Endometrial microvascular endothelial cells (primary cell): ENCODE results near the gene MYLK. TPM values are rescaled to one million over a fixed set of nuclear protein-coding genes. Genes with fewer than 3 reads are reported as not detected.

Experiments
- in situ Hi-C: cut with HindIII; loops from 2 replicates; pipeline ENCODE4 v1.10.0; 2017; ENCODE audit warnings: low sequenced_read_pairs, low pct_unique_long_range_greater_than_20kb; ENCODE audit errors: inconsistent ontology term
- total RNA-seq: library from RNA; depleted of rRNA; stranded (reverse); fragments of >200 nt; gene quantifications from one replicate; pipeline ENCODE4 v1.2.3, GENCODE V29; 2015; ENCODE audit errors: inconsistent ontology term

The MYLK gene
- total RNA-seq, 1 donor from 2014 or later: 18.0 TPM

- in situ Hi-C loops: no loop called here
These were observed 102.4 kb downstream of the MYLK start for GRCh38 chr3:123781571-123782275.

DNA sequence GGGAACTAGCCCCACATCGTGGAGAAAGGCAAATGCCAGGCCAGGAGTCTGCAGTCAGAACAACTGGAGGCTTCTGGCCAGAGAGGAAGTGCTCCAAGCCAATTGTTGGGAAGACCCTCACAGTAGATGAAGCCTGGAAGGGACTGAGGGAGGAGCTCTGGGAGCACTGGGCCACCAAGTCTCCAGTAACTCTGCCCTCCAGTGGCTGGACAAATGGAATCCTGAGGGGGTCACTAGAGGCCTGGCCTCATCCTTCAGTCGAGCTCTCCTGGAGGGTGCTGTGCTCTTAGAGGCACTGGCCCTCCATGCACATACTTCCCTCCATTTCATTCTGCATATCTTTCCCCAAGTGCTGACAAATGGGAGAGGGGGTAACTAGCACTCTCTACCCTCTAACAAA, 103.0 kb downstream of the MYLK start:
- in situ Hi-C loops: no loop called here

DNA sequence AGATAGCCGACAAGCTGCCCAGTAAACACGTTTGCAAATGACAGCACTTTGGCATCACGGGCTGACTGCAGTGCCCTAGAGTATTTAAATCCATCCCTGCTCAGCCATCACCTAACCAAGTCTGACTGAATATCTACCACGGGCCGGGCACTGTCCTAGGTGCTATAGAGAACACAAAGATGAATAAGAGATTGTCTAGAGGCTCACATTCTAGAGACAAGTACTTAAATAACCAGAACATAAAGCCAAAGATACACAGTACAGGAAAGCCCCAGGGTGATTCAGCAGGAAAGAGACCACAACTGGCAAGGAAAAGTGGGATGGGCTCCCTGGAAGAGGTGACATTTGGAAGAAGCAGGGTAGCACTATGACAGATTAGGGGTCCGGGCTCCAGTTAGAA, 103.5 kb downstream of the MYLK start:
- in situ Hi-C loops: no loop called here

GRCh38 chr3:123779655-123780231, 104.4 kb downstream of the MYLK start:
- in situ Hi-C loops: no loop called here

DNA sequence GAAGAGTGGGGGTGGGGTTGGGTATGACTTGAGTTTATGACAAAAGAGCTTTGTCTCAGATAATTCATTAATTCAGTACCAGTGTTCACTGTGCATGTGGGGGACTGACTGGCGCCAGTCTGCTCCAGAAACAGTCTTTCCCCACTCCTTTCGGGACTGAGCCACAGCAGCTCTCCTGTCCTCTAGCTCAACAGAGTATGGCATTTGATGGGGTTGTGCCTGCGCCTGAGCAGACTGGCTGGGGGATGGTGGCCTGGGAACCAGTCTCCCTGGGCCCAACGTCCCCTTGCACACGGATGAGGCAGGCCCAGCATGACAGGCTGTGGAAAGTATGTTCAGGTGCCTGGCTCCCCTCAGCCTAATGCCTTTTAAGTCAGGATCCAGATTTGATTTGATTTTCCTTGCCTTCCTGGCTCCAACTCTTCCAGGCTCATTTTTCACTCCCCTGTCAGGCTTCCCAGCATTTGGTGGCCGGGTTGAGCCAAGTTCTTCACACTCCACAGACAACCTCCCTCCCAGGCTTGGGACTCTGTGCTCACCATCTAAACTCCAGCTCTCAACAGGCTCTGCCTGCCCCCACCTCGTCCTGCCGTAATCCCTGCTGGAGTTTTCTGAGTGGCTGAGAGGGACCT, 105.0 kb downstream of the MYLK start:
- in situ Hi-C loops: no loop called here

DNA sequence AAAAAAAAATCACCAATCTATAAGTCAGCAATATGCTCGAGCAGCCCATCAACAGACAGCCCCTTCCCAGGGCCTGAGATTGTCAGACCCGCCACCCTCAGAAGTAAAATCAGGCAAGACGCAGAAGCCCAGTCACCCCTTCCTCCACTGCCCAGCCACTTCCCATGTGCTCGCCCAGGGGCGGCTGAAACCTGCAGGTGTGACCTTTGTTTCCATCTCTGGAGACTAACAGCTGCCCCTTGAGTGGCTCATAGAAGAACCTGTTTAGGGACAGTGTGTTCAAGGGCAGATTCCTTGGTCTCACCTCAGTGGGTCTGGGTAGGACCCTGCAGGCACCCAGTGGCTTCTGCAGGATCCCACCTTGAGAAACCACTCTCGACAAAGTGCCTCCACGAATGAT, 105.6 kb downstream of the MYLK start:
- in situ Hi-C loops: no loop called here

DNA sequence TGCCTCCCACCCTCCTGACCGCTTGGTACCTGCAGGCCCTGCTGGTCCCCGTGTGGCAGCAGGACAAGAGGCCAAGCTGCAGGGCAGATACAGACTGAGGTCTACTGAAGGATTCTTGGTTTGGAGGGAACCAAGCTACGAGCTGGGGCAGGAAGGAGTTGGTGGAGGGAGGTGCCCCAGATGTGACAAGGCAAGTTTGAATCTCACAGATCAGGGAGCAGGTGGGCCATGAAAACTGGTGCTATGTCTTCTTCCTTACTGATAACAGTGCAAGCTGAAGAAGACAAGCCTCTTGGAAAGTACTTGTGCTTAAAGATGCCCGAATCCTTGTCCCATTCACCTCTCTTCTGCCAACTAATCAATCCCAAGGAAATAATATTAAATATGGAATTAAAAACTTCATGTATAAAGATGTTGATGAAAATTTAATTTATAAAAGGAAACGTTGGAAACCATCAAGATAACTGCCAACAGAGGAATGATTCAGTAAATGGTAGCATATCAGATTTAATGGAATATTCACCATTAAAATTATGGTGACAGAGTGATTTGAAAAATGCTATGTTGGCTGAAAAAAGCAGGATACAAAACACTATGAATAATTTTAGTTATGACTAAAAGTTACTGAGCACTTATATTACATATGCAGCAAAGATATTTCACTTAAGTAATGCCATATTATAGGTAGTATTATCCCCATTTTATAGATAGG, 107.9 kb downstream of the MYLK start:
- in situ Hi-C loops: no loop called here

DNA sequence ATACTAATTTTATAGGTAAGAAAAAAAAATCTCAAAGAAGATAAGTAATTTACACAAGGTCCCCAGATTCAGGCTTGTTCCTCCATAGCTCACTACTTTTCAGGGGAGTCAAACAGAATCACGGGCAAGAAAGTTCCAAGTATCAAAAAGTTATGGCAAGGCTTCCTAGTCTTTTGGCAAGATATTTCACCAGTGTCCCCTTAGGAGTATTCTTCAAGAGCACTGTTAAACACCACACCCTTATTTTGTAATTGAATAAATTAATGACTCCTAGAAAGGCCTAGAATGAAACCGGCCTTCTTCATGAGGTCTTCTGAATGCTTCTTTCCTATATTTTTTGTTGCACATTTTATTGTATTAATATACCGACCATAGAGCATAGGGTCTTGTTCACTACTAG, 109.7 kb downstream of the MYLK start:
- in situ Hi-C loops: no loop called here

DNA sequence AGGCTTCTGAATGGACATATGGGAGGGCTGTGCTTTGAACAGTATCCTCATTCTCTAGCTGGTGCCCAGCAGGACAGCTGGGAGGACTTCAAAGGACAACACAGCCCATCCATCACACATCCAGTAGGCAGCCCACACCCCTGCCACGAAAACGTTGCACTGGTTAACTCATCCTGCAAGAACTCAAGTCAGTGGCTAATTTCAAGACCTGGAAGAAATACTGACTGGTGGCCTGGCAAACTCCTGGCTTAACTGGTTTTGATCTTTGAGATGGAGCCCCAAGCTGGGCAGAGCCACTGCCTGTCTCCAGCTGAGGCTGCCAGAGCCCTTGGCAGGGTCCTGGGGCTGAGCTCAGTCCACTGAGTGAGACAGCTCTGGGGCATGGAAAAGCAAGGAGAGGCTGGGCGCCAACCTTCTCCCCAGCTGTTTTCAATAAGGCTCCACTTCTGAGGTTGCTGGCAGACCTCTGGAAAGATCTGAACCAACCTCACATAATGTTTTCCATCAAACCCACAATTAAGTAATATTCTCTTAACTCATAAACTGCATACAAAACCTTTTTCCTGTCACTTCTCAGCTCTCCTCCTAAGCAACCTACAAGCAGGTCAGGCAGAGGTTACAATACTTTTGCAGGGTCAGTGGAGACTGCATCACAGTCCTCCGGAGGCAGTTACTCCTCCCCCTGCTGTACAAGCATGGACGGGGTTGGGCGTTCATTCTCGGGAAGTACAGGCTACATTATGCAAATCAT, 110.3 kb downstream of the MYLK start:
- in situ Hi-C loops: no loop called here

DNA sequence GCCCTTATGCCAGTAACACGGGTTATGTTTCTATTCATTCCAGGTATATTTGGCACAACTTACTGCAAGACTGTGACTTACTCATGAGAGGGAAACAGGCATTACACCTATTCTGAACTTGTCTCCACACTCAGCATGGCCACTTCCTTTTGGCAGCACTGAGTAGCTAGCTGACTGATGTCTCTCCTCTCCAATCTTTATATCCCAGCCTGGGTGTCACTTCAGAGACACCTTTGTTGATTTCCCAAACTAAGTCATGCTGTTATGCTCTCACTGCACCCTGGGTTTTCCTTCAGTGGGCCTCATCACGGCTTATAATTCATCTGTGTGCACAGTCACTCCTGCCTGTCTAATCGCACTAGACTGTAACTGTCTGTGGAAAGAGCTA, 114.8 kb downstream of the MYLK start:
- in situ Hi-C loops: no loop called here

GRCh38 chr3:123768480-123769355, 115.4 kb downstream of the MYLK start:
- in situ Hi-C loops: no loop called here

- in situ Hi-C loops: no loop called here
These were observed 116.4 kb downstream of the MYLK start for GRCh38 chr3:123767564-123768292.

GRCh38 chr3:123767009-123767372, 117.1 kb downstream of the MYLK start:
- in situ Hi-C loops: no loop called here

DNA sequence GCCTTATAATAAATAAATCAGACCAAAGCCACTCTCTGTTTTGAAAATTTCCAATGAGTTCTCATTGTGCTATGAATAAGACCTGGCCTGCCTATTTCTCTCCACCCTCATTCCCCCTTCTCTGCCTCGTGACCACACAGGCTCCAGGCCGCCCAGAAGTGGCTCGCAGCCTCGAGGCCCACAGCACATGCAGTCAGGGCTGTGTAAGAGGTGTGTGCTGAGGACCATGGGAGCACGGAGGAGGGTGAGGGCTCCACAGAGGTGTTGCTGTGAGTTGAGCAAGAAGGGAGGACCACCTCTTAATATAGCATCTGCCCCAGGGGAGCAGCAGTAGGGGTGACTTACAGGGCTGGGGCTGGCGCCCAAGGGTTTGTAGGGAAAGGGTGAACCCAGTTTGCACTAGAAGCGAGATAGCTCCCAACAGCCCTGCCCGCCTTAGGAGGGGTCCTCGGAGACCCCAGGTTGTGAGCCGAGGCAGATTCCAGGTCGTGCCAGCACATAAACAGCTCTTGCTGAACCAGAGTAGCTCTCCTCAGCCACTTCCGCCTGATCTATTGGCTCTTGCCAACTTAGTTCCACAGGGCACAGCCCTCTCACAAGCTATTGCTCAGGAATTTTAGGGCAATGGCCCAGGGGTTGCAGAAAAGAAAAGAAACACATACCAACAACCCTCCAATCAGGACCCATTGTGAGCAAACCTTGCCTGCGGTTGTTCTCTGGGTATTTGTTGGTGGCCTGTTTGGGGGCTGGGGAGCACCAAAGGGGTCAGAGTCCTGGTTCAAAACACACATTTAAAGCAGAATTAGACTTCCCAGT, 117.7 kb downstream of the MYLK start:
- in situ Hi-C loops: no loop called here

DNA sequence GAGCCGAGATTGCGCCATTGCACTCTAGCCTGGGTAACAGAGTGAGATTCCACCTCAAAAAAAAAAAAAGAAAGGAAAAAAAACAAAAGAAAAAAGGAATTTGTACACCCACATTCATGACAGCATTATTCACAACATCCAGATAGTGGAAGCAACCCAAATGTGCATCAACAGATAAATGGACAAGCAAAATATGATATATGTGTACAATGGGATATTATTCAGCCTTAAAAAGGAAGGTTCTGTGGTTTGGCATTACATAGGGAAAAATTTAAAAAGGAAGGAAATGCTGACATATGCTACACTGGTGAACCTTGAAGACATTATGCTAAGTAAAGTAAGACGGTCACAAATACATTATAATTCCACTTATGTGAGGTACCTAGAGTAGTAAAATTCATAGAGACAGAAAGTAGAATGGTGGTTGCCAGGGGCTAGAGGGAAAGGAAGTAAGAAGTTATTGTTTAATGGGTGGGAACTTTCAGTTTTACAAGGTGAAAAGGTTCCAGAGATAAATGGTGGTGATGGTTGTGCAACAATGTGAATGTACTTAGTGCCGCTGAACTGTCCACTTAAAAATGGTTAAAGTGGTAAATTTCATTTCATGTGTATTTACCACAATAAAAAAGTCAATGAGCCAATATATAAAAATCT, 118.5 kb downstream of the MYLK start:
- in situ Hi-C loops: no loop called here

GRCh38 chr3:123764647-123765046, 119.5 kb downstream of the MYLK start:
- in situ Hi-C loops: no loop called here

- in situ Hi-C loops: no loop called here
These were observed 121.3 kb downstream of the MYLK start for GRCh38 chr3:123762805-123763204.
